Hindlimb muscle (tissue), 1 donor: ENCODE measurements around the gene KLF7. TPM values are rescaled to one million over a fixed set of nuclear protein-coding genes. Genes with fewer than 3 reads are reported as not detected.
"Not testable (repeated sequence)": the region's sequence is repeated elsewhere in the genome, so short reads cannot be mapped to it uniquely, and the experiment has no call there.

ENCODE experiments used
- DNase-seq: peaks from one replicate; pipeline ENCODE4 v3.0.0-alpha.2; 2013
- polyA plus RNA-seq: library from polyadenylated mRNA; unstranded; fragments of 120-200 nt; gene quantifications from one replicate; pipeline ENCODE4 v1.2.1, GENCODE V29; 2013; ENCODE audit not compliant: insufficient read length

The KLF7 gene
- polyA plus RNA-seq, 1 donor, result 14.5 TPM

GRCh38 chr2:207051385-207051965 is 114.3 kb downstream of the KLF7 start:
- DNase-seq, result no peak

- DNase-seq, result no peak
These were observed 116.6 kb downstream of the KLF7 start for GRCh38 chr2:207049122-207049521.

GRCh38 chr2:207048416-207048815 is 117.3 kb downstream of the KLF7 start:
- no peak for DNase-seq

- DNase-seq, result no peak
These were observed 119.0 kb downstream of the KLF7 start for GRCh38 chr2:207046724-207047123.

- no peak for DNase-seq
These were observed 120.2 kb downstream of the KLF7 start for GRCh38 chr2:207045531-207045930.

GRCh38 chr2:207044379-207045362 is 121.1 kb downstream of the KLF7 start:
- DNase-seq, result no peak

GRCh38 chr2:207042841-207043240 is 122.9 kb downstream of the KLF7 start:
- DNase-seq, result no peak

GRCh38 chr2:207041786-207042554 is 123.8 kb downstream of the KLF7 start:
- no peak for DNase-seq

- no peak for DNase-seq
These were observed 124.5 kb downstream of the KLF7 start for GRCh38 chr2:207041279-207041678.

GRCh38 chr2:207040696-207041095 is 125.1 kb downstream of the KLF7 start:
- no peak for DNase-seq

- no peak for DNase-seq
These were observed 126.5 kb downstream of the KLF7 start for GRCh38 chr2:207039225-207039624.

- DNase-seq, result peak; percentile 42
These were observed 127.4 kb downstream of the KLF7 start for GRCh38 chr2:207038299-207038698.

- peak; percentile 53 for DNase-seq
These were observed 127.9 kb downstream of the KLF7 start for GRCh38 chr2:207037896-207038295.

- not testable (repeated sequence) for DNase-seq
These were observed 128.7 kb downstream of the KLF7 start for GRCh38 chr2:207037023-207037422.

GRCh38 chr2:207035875-207036274 is 129.9 kb downstream of the KLF7 start:
- DNase-seq, result no peak

- DNase-seq, result no peak
These were observed 133.3 kb downstream of the KLF7 start for GRCh38 chr2:207032490-207032889.

Other genes with a start within 250 kb of the KLF7 start
- 0.37 TPM for gene CPO, start 226.4 kb downstream of the KLF7 start, polyA plus RNA-seq